ENCODE data around the gene PPIG.
"Not testable (repeated sequence)": the region's sequence is repeated elsewhere in the genome, so short reads cannot be mapped to it uniquely, and the experiment has no call there.

Gene PPIG

GRCh38 chr2:169664978-169665930, 81.1 kb downstream of the PPIG start:
- DNase-seq (ENCODE audit: low spot score): no peak

GRCh38 chr2:169667583-169667982, 83.4 kb downstream of the PPIG start:
- DNase-seq (ENCODE audit: low spot score): no peak

- DNase-seq (ENCODE audit: low spot score): peak; percentile 82
Observed at GRCh38 chr2:169670215-169670651, 86.1 kb downstream of the PPIG start.

GRCh38 chr2:169670937-169671336, 86.8 kb downstream of the PPIG start:
- DNase-seq (ENCODE audit: low spot score): peak; percentile 65

- DNase-seq (ENCODE audit: low spot score): no peak
Observed at GRCh38 chr2:169672406-169672805, 88.3 kb downstream of the PPIG start.

- DNase-seq (ENCODE audit: low spot score): no peak
Observed at GRCh38 chr2:169673106-169673505, 89.0 kb downstream of the PPIG start.

GRCh38 chr2:169673921-169674320, 89.8 kb downstream of the PPIG start:
- DNase-seq (ENCODE audit: low spot score): no peak

- DNase-seq (ENCODE audit: low spot score): no peak
Observed at GRCh38 chr2:169676357-169676756, 92.2 kb downstream of the PPIG start.

GRCh38 chr2:169676850-169677249, 92.7 kb downstream of the PPIG start:
- no peak for DNase-seq (ENCODE audit: low spot score)

- DNase-seq (ENCODE audit: low spot score): no peak
Observed at GRCh38 chr2:169683054-169683424, 98.9 kb downstream of the PPIG start.

GRCh38 chr2:169683425-169684134, 99.4 kb downstream of the PPIG start:
- DNase-seq (ENCODE audit: low spot score): no peak

GRCh38 chr2:169684135-169684565, 100.0 kb downstream of the PPIG start:
- no peak for DNase-seq (ENCODE audit: low spot score)

- DNase-seq (ENCODE audit: low spot score): not testable (repeated sequence)
Observed at GRCh38 chr2:169684712-169685111, 100.6 kb downstream of the PPIG start.

GRCh38 chr2:169686825-169687224, 102.7 kb downstream of the PPIG start:
- not testable (repeated sequence) for DNase-seq (ENCODE audit: low spot score)

GRCh38 chr2:169687943-169688342, 103.8 kb downstream of the PPIG start:
- DNase-seq (ENCODE audit: low spot score): not testable (repeated sequence)

- DNase-seq (ENCODE audit: low spot score): no peak
Observed at GRCh38 chr2:169690958-169691357, 106.8 kb downstream of the PPIG start.

All from COLO829 (cell line).